Measurements from ENCODE around the gene TFIP11. TPM values are rescaled to one million over a fixed set of nuclear protein-coding genes. Genes with fewer than 3 reads are reported as not detected.

The TFIP11 gene
- total RNA-seq, 3 donors from 2014 or later, result 27.5 to 34.5 (median 29.0) TPM

GRCh38 chr22:26513838-26514237 is 1.6 kb upstream of the TFIP11 start:
- intact Hi-C loops (cut with DNase I; ENCODE audit: low total_unique reads), result no loop called here
- no peak for DNase-seq (ENCODE audit: low spot score in 2 of 2)
- TF ChIP-seq POLR2AphosphoS5 (IDR thresholded peaks at IDR 0.05) (no peak), CTCF (IDR thresholded peaks at IDR 0.05) (no peak), POLR2A (IDR thresholded peaks at IDR 0.05) (no peak)
- H3K9me3 ChIP-seq, result no peaks in the 10 kb centered on the region
- H3K27me3 ChIP-seq, result no peaks in the 10 kb centered on the region
- H3K4me3 ChIP-seq, result no peak overlapping the region
- peaks cover 0 to 15% of the 10 kb centered on the region in 2 donors for H3K4me1 ChIP-seq
- H3K36me3 ChIP-seq, result peaks cover 3% of the 10 kb centered on the region
- H3K27ac ChIP-seq, result no peak overlapping the region

GRCh38 chr22:26508148-26508547 is 4.1 kb downstream of the TFIP11 start:
- intact Hi-C loops (cut with DNase I; ENCODE audit: low total_unique reads), result no loop called here
- H3K27ac ChIP-seq, result no peak overlapping the region
- no peaks in the 10 kb centered on the region for H3K9me3 ChIP-seq
- TF ChIP-seq POLR2AphosphoS5 (IDR thresholded peaks at IDR 0.05) (no peak), POLR2A (IDR thresholded peaks at IDR 0.05) (no peak), CTCF (IDR thresholded peaks at IDR 0.05) (no peak)
- H3K4me1 ChIP-seq, result peaks cover 0 to 9% of the 10 kb centered on the region in 2 donors
- H3K27me3 ChIP-seq, result no peaks in the 10 kb centered on the region
- H3K4me3 ChIP-seq, result no peak overlapping the region
- peaks cover 13% of the 10 kb centered on the region for H3K36me3 ChIP-seq
- no peak for DNase-seq (ENCODE audit: low spot score in 2 of 2)

- intact Hi-C loops (cut with DNase I; ENCODE audit: low total_unique reads), result no loop called here
- Histone ChIP-seq H3K27me3 (no peaks in the 10 kb centered on the region), H3K4me1 (no peaks in the 10 kb centered on the region), H3K36me3 (peaks cover 24% of the 10 kb centered on the region), H3K4me3 (no peak overlapping the region), H3K27ac (peak overlapping the region in 1 of 2 donors; percentile 9), H3K9me3 (no peaks in the 10 kb centered on the region)
- no peak for DNase-seq (ENCODE audit: low spot score in 2 of 2)
- TF ChIP-seq POLR2A (IDR thresholded peaks at IDR 0.05) (no peak), POLR2AphosphoS5 (IDR thresholded peaks at IDR 0.05) (no peak), CTCF (IDR thresholded peaks at IDR 0.05) (no peak)
These were observed 8.5 kb downstream of the TFIP11 start for GRCh38 chr22:26503758-26504157.

- DNase-seq (ENCODE audit: low spot score in 2 of 2), result no peak
- Histone ChIP-seq H3K27ac (peak overlapping the region in 1 of 2 donors; percentile 9), H3K36me3 (peaks cover 27% of the 10 kb centered on the region), H3K4me3 (no peak overlapping the region), H3K27me3 (no peaks in the 10 kb centered on the region), H3K4me1 (no peaks in the 10 kb centered on the region), H3K9me3 (no peaks in the 10 kb centered on the region)
- intact Hi-C loops (cut with DNase I; ENCODE audit: low total_unique reads), result no loop called here
- TF ChIP-seq CTCF (IDR thresholded peaks at IDR 0.05) (peak in 1 of 3 donors; percentile 45), POLR2A (IDR thresholded peaks at IDR 0.05) (no peak), POLR2AphosphoS5 (IDR thresholded peaks at IDR 0.05) (no peak)
These were observed 9.3 kb downstream of the TFIP11 start for GRCh38 chr22:26502688-26503561.

GRCh38 chr22:26501996-26502395 is 10.3 kb downstream of the TFIP11 start:
- Histone ChIP-seq H3K9me3 (no peaks in the 10 kb centered on the region), H3K4me1 (no peaks in the 10 kb centered on the region), H3K27ac (no peak overlapping the region), H3K27me3 (no peaks in the 10 kb centered on the region), H3K4me3 (no peak overlapping the region), H3K36me3 (peaks cover 23% of the 10 kb centered on the region)
- TF ChIP-seq CTCF (IDR thresholded peaks at IDR 0.05), result no peak
- no peak for TF ChIP-seq POLR2A (IDR thresholded peaks at IDR 0.05)
- no peak for TF ChIP-seq POLR2AphosphoS5 (IDR thresholded peaks at IDR 0.05)
- DNase-seq (ENCODE audit: low spot score in 2 of 2), result no peak
- intact Hi-C loops (cut with DNase I; ENCODE audit: low total_unique reads), result no loop called here
